Heart right ventricle (tissue), 16 donors: ENCODE data around the gene XPNPEP1. TPM values are rescaled to one million over a fixed set of nuclear protein-coding genes. Genes with fewer than 3 reads are reported as not detected.
A peak's percentile ranks its signal among the peaks of the same experiment; 100 is the strongest.

Experiments
- ATAC-seq, 8 donors: fragments of 200-7000 bp; cut with Tn5 transposase; one replicate each; pipeline ENCODE4 v1.9.1; 2020; ENCODE audit warnings: mild to moderate bottlenecking in 8 of 8, moderate library complexity in 8 of 8, moderate number of reproducible peaks in 1 of 8
- DNase-seq, 2 donors: peaks; one replicate each; pipeline ENCODE4 v3.0.0-alpha.2; 2020
- H3K27ac ChIP-seq, 10 donors: fragments of 200-600 bp; sonication (generic) in 2 of 10; one replicate each; pipeline versions ENCODE4 v1.5.0 to v1.8.0; 2020 to 2022; ENCODE audit warnings: mild to moderate bottlenecking in 3 of 10
- H3K27me3 ChIP-seq, 7 donors: fragments of 200-600 bp; one replicate each; pipeline ENCODE4 v1.8.0; 2021 to 2022; ENCODE audit warnings: mild to moderate bottlenecking in 2 of 7
- H3K36me3 ChIP-seq, 9 donors: fragments of 200-600 bp; sonication (generic) in 1 of 9; one replicate each; pipeline versions ENCODE4 v1.5.0 to v1.8.0; 2020 to 2022; ENCODE audit warnings: mild to moderate bottlenecking in 2 of 9
- H3K4me1 ChIP-seq, 9 donors: fragments of 200-600 bp; sonication (generic) in 1 of 9; one replicate each; pipeline versions ENCODE4 v1.5.0 to v1.8.0; 2020 to 2022; ENCODE audit warnings: mild to moderate bottlenecking in 4 of 9
- H3K4me3 ChIP-seq, 10 donors: fragments of 200-600 bp; sonication (generic) in 2 of 10; one replicate each; pipeline versions ENCODE4 v1.5.0 to v1.8.0; 2020 to 2022; ENCODE audit warnings: mild to moderate bottlenecking in 7 of 10, moderate library complexity in 2 of 10
- H3K9me3 ChIP-seq, 11 donors: fragments of 200-600 bp in 10 of 11; sonication (generic) in 2 of 11; one replicate each; pipeline versions ENCODE4 v1.5.0 to v1.8.0; 2013 to 2022; ENCODE audit warnings: mild to moderate bottlenecking in 2 of 11, control low read depth in 1 of 11, moderate library complexity in 1 of 11
- CTCF ChIP-seq, 9 donors: fragments of 200-600 bp; sonication (generic) in 2 of 9; IDR thresholded peaks; one replicate each; pipeline versions ENCODE4 v1.5.0 to v1.8.0; 2021 to 2022; ENCODE audit warnings: antibody characterized with exemption in 9 of 9, mild to moderate bottlenecking in 5 of 9, moderate library complexity in 1 of 9
- WGBS, 2 donors: extraction: QIAGEN DNeasy Blood & Tissue Kit; methylation state at CpG; one replicate each; pipeline ENCODE4 v1.1.7; 2013; ENCODE audit warnings: inconsistent platforms in 1 of 2; 5-methylcytosine and 5-hydroxymethylcytosine counted together
- intact Hi-C, 10 donors: fragments of 100-400 bp; cut with DNase I; formaldehyde crosslinking; loops; one replicate each; pipeline versions ENCODE4 v1.11.1 to v1.14.2; 2022
- polyA plus RNA-seq, 2 donors: library from polyadenylated mRNA; stranded (reverse); fragments of 200-250 nt; gene quantifications; one replicate each; pipeline ENCODE4 v1.2.3, GENCODE V29; 2013
- total RNA-seq, 10 donors: library from RNA; stranded (reverse); fragmentation: NEBNext Ultra II Directional in 3 of 10; extraction: Animal tissue kit (Norgen Biotek cat#: 25700) in 3 of 10; gene quantifications; one replicate each; pipeline versions ENCODE4 v1.2.1 to v1.2.4, GENCODE V29; 2021 to 2023
- donor health status: Arrhythmogenic right ventricular cardiomyopathy.
- donor health status: ischemic (EF 13 %, LVEDD 7.1; RV severe dilation, severe dysfunction).
- donor health status: healthy with polysubstance abuse.
- donor health status: DM: no; HTN: yes; CAD: no.
- donor health status: DM: no; HTN: no; CAD: no.
- donor health status: ischemic (EF 25% LVEDD 6.9; RV normal size, moderate dysfunction).
- donor health status: ischemic (EF 25% LVEDD 5.7; RV mildly dilated, moderate dysfunction).
- donor health status: healthy.
- donor health status: DM: yes; HTN: yes; CAD: no.
- donor health status: Ischemic cardiomyopathy.
- donor health status: ischemic (EF 35%, LVEDD 5.7; RV mildly dilated, moderate dysfunction).
- donor health status: nonischemic (EF 11% LVEDD 7.7; RV severe dilation, severe dysfunction).
- donor health status: DM: yes; HTN: yes; CAD: no.
- donor health status: PGD.
- donor health status: ischemic (EF 29% LVEDD 5.4; RV normal size, mild dysfunction).
- donor health status: nonischemic (EF 23%, LVEDD 6.1; RV moderate dilation, normal function).

The XPNPEP1 gene
- total and polyA plus RNA-seq, 12 donors = 15.9 to 51.6 (median 42.4) TPM

GRCh38 chr10:109960682-109961081 lies 37.4 kb upstream of the XPNPEP1 start:
- DNase-seq = no peak
- ATAC-seq = no peak
- TF ChIP-seq CTCF (IDR thresholded peaks at IDR 0.05) = no peak
- Histone ChIP-seq H3K4me3 (no peak overlapping the region), H3K36me3 (no peaks in the 10 kb centered on the region), H3K27ac (peak overlapping the region in 2 of 10 donors; percentile 33 to 67), H3K9me3 (no peaks in the 10 kb centered on the region), H3K4me1 (peaks cover 0 to 30% (median 14%) of the 10 kb centered on the region in 9 donors), H3K27me3 (no peaks in the 10 kb centered on the region)
- intact Hi-C loops = loop anchor here in 1 of 10 donors (5.0 kb wide), 1 partner anchor 43 kb away; no protein-coding TSS in a partner anchor
- 75 to 80% methylated on average over 2 of the region's 2 CpGs for WGBS, 2 donors

- 86 to 87% methylated on average over 8 of the region's 8 CpGs for WGBS, 2 donors
- Histone ChIP-seq H3K27ac (peak overlapping the region in 2 of 10 donors; percentile 14 to 26), H3K27me3 (no peaks in the 10 kb centered on the region), H3K4me1 (peaks cover 0 to 25% (median 14%) of the 10 kb centered on the region in 9 donors), H3K9me3 (no peaks in the 10 kb centered on the region), H3K36me3 (no peaks in the 10 kb centered on the region), H3K4me3 (no peak overlapping the region)
- DNase-seq (no peak), ATAC-seq (peak in 1 of 8 donors; percentile 15)
- TF ChIP-seq CTCF (IDR thresholded peaks at IDR 0.05) = no peak
- intact Hi-C loops = loop anchor here in 1 of 10 donors (5.0 kb wide), 1 partner anchor 42 kb away; no protein-coding TSS in a partner anchor
Observed at GRCh38 chr10:109959259-109960145, 36.2 kb upstream of the XPNPEP1 start.

GRCh38 chr10:109958059-109958458 lies 34.7 kb upstream of the XPNPEP1 start:
- H3K36me3 ChIP-seq = no peaks in the 10 kb centered on the region
- intact Hi-C loops = no loop called here
- no peaks in the 10 kb centered on the region for H3K27me3 ChIP-seq
- no peak for TF ChIP-seq CTCF (IDR thresholded peaks at IDR 0.05)
- DNase-seq (no peak), ATAC-seq (no peak)
- no peak overlapping the region for H3K27ac ChIP-seq
- peaks cover 0 to 33% (median 17%) of the 10 kb centered on the region in 9 donors for H3K4me1 ChIP-seq
- H3K9me3 ChIP-seq = no peaks in the 10 kb centered on the region
- no peak overlapping the region for H3K4me3 ChIP-seq
- 95 to 98% methylated on average over 2 of the region's 2 CpGs for WGBS, 2 donors

GRCh38 chr10:109957092-109957797 lies 33.9 kb upstream of the XPNPEP1 start:
- TF ChIP-seq CTCF (IDR thresholded peaks at IDR 0.05) = no peak
- DNase-seq (no peak), ATAC-seq (no peak)
- no peak overlapping the region for H3K27ac ChIP-seq
- no peaks in the 10 kb centered on the region for H3K36me3 ChIP-seq
- no peaks in the 10 kb centered on the region for H3K27me3 ChIP-seq
- peaks cover 0 to 26% (median 13%) of the 10 kb centered on the region in 9 donors for H3K4me1 ChIP-seq
- no peak overlapping the region for H3K4me3 ChIP-seq
- WGBS, 2 donors = 81 to 88% methylated on average over 9 of the region's 9 CpGs
- H3K9me3 ChIP-seq = no peaks in the 10 kb centered on the region
- intact Hi-C loops = no loop called here
